C4-2B (cell line): ENCODE results near the gene CKAP2L.

Experiments used
- ZFX ChIP-seq: fragments of 450-650 bp; IDR thresholded peaks from 2 replicates; pipeline ENCODE4 v1.6.1; 2017
- TF ChIP-seq, protein P1 (sequence below): fragments of 450-650 bp; conservative IDR thresholded peaks from 2 replicates; pipeline ENCODE4 v1.5.1; 2017; ENCODE audit warnings: mild to moderate bottlenecking

GRCh38 chr2:112725545-112726457 is 38.6 kb downstream of the CKAP2L start:
- TF ChIP-seq, protein P1, sequence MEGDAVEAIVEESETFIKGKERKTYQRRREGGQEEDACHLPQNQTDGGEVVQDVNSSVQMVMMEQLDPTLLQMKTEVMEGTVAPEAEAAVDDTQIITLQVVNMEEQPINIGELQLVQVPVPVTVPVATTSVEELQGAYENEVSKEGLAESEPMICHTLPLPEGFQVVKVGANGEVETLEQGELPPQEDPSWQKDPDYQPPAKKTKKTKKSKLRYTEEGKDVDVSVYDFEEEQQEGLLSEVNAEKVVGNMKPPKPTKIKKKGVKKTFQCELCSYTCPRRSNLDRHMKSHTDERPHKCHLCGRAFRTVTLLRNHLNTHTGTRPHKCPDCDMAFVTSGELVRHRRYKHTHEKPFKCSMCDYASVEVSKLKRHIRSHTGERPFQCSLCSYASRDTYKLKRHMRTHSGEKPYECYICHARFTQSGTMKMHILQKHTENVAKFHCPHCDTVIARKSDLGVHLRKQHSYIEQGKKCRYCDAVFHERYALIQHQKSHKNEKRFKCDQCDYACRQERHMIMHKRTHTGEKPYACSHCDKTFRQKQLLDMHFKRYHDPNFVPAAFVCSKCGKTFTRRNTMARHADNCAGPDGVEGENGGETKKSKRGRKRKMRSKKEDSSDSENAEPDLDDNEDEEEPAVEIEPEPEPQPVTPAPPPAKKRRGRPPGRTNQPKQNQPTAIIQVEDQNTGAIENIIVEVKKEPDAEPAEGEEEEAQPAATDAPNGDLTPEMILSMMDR = no peak
- TF ChIP-seq ZFX = no peak
